Loucy (cell line): ENCODE results near the gene KIF22.

ENCODE experiments used
- H2AFZ ChIP-seq: fragments of 200-600 bp; sonication (generic); 2 replicates; pipeline ENCODE4 v1.6.0; 2016; ENCODE audit warnings: antibody characterized with exemption, mild to moderate bottlenecking, low read length, moderate library complexity
- H3F3A ChIP-seq: fragments of 200-600 bp; 2 replicates; pipeline ENCODE4 v1.6.0; 2016; ENCODE audit warnings: antibody characterized with exemption, low read depth, mild to moderate bottlenecking
- H3K27me3 ChIP-seq: fragments of 200-600 bp; sonication (generic); 2 replicates; pipeline ENCODE4 v1.6.1; 2014; ENCODE audit warnings: low read length, mild to moderate bottlenecking; ENCODE audit not compliant: insufficient read depth, poor library complexity, severe bottlenecking
- H3K36me3 ChIP-seq: fragments of 200-600 bp; sonication (generic); 2 replicates; pipeline ENCODE4 v1.6.1; 2016; ENCODE audit warnings: low read length; ENCODE audit not compliant: insufficient read depth
- H3K4me1 ChIP-seq: fragments of 200-600 bp; sonication (generic); 2 replicates; pipeline ENCODE4 v1.5.1; 2014; ENCODE audit warnings: low read length, mild to moderate bottlenecking; ENCODE audit not compliant: insufficient read depth, poor library complexity, severe bottlenecking
- H3K4me2 ChIP-seq: fragments of 200-600 bp; sonication (generic); 2 replicates; pipeline ENCODE4 v1.6.0; 2014; ENCODE audit warnings: antibody characterized with exemption, low read length, low read depth, mild to moderate bottlenecking; ENCODE audit not compliant: poor library complexity, severe bottlenecking
- H3K4me3 ChIP-seq: fragments of 200-600 bp; sonication (generic); 2 replicates; pipeline ENCODE4 v1.5.1; 2014; ENCODE audit warnings: low read length, mild to moderate bottlenecking, mixed read lengths; ENCODE audit not compliant: poor library complexity, severe bottlenecking
- H3K79me2 ChIP-seq: fragments of 200-600 bp; sonication (generic); 2 replicates; pipeline ENCODE4 v1.6.1; 2014; ENCODE audit warnings: low read length; ENCODE audit not compliant: insufficient read depth
- H3K9ac ChIP-seq: fragments of 200-600 bp; sonication (generic); 2 replicates; pipeline ENCODE4 v1.6.0; 2014; ENCODE audit warnings: mild to moderate bottlenecking, low read depth, low read length, moderate library complexity; ENCODE audit not compliant: poor library complexity, severe bottlenecking
- H3K9me2 ChIP-seq: fragments of 200-600 bp; sonication (generic); replicated peaks from 2 replicates; pipeline ENCODE4 v1.6.1; 2016; ENCODE audit warnings: low read depth, low read length, mixed read lengths
- H3K9me3 ChIP-seq: fragments of 200-600 bp; sonication (generic); 2 replicates; pipeline ENCODE4 v1.6.1; 2014; ENCODE audit warnings: mild to moderate bottlenecking, antibody characterized with exemption, low read length, low read depth; ENCODE audit not compliant: insufficient read depth
- H4K20me1 ChIP-seq: fragments of 200-600 bp; sonication (generic); 2 replicates; pipeline ENCODE4 v1.6.0; 2014; ENCODE audit warnings: antibody characterized with exemption, low read length, mild to moderate bottlenecking; ENCODE audit not compliant: insufficient read depth, poor library complexity, severe bottlenecking
- CTCF ChIP-seq: fragments of 200-600 bp; sonication (generic); conservative IDR thresholded peaks from 2 replicates; pipeline ENCODE4 v1.5.1; 2014; ENCODE audit warnings: mild to moderate bottlenecking, antibody characterized with exemption, low read length
- EZH2phosphoT487 ChIP-seq: fragments of 200-600 bp; IDR thresholded peaks from 2 replicates; pipeline ENCODE4 v1.6.1; 2018; ENCODE audit warnings: antibody characterized with exemption, mild to moderate bottlenecking, moderate library complexity, borderline replicate concordance

The KIF22 gene

GRCh38 chr16:29834079-29834478 is 43.5 kb downstream of the KIF22 start:
- Histone ChIP-seq H4K20me1 (no peaks in the 10 kb centered on the region), H3K4me2 (no peak overlapping the region), H3K36me3 (no peaks in the 10 kb centered on the region), H3K9ac (no peak overlapping the region), H3K27me3 (no peaks in the 10 kb centered on the region), H3F3A (no peaks in the 10 kb centered on the region), H3K9me3 (no peaks in the 10 kb centered on the region), H3K9me2 (no peaks in the 10 kb centered on the region), H3K4me1 (no peaks in the 10 kb centered on the region), H3K79me2 (no peaks in the 10 kb centered on the region), H3K4me3 (no peak overlapping the region), H2AFZ (no peak overlapping the region)
- TF ChIP-seq EZH2phosphoT487, result no peak
- TF ChIP-seq CTCF, result no peak

GRCh38 chr16:29835926-29836325 is 45.4 kb downstream of the KIF22 start:
- no peaks in the 10 kb centered on the region for H3K79me2 ChIP-seq
- no peak for TF ChIP-seq EZH2phosphoT487
- TF ChIP-seq CTCF, result no peak
- no peaks in the 10 kb centered on the region for H3K9me2 ChIP-seq
- no peaks in the 10 kb centered on the region for H3F3A ChIP-seq
- H3K9ac ChIP-seq, result no peak overlapping the region
- no peak overlapping the region for H3K4me3 ChIP-seq
- no peaks in the 10 kb centered on the region for H4K20me1 ChIP-seq
- no peaks in the 10 kb centered on the region for H3K36me3 ChIP-seq
- H3K27me3 ChIP-seq, result no peaks in the 10 kb centered on the region
- no peaks in the 10 kb centered on the region for H3K9me3 ChIP-seq
- no peak overlapping the region for H3K4me2 ChIP-seq
- no peaks in the 10 kb centered on the region for H3K4me1 ChIP-seq
- H2AFZ ChIP-seq, result no peak overlapping the region

GRCh38 chr16:29836623-29837022 is 46.1 kb downstream of the KIF22 start:
- no peaks in the 10 kb centered on the region for H3K9me2 ChIP-seq
- no peaks in the 10 kb centered on the region for H3K36me3 ChIP-seq
- no peak overlapping the region for H3K4me3 ChIP-seq
- no peak overlapping the region for H3K9ac ChIP-seq
- TF ChIP-seq CTCF (no peak), EZH2phosphoT487 (no peak)
- H3K9me3 ChIP-seq, result no peaks in the 10 kb centered on the region
- no peak overlapping the region for H2AFZ ChIP-seq
- no peaks in the 10 kb centered on the region for H4K20me1 ChIP-seq
- H3K4me1 ChIP-seq, result no peaks in the 10 kb centered on the region
- H3F3A ChIP-seq, result no peaks in the 10 kb centered on the region
- H3K79me2 ChIP-seq, result no peaks in the 10 kb centered on the region
- no peak overlapping the region for H3K4me2 ChIP-seq
- no peaks in the 10 kb centered on the region for H3K27me3 ChIP-seq
